Bronchial epithelial cell (primary cell): ENCODE measurements around the gene MYH7. TPM values are rescaled to one million over a fixed set of nuclear protein-coding genes. Genes with fewer than 3 reads are reported as not detected.

ENCODE experiments used
- DNase-seq: peaks from one replicate; pipeline ENCODE4 v3.0.0-alpha.2; 2010; ENCODE audit warnings: low read depth
- FAIRE-seq: peaks from 2 replicates; lab custom pipeline; 2011; peaks lifted over from hg19 to GRCh38; lab: Jason Lieb, UNC
- H3K27me3 ChIP-seq: 2 replicates; pipeline ENCODE4 v1.5.1; 2011; ENCODE audit warnings: low read length; ENCODE audit not compliant: control insufficient read depth, insufficient read depth
- H3K36me3 ChIP-seq: 2 replicates; pipeline ENCODE4 v1.5.1; 2011; ENCODE audit warnings: low read length; ENCODE audit not compliant: control insufficient read depth, insufficient read depth
- H3K4me3 ChIP-seq: 2 replicates; pipeline ENCODE4 v1.5.1; 2011; ENCODE audit warnings: mild to moderate bottlenecking, low read depth, low read length, control low read depth
- total RNA-seq: library from RNA; depleted of rRNA; stranded (reverse); fragments of >200 nt; gene quantifications from 2 replicates; pipeline ENCODE4 v1.2.1, GENCODE V29; 2014
- TF ChIP-seq, protein P1 (sequence below): IDR thresholded peaks from 2 replicates; pipeline ENCODE4 v1.5.1; 2011; ENCODE audit warnings: mild to moderate bottlenecking, moderate library complexity, low read length, control low read depth, inconsistent platforms; ENCODE audit not compliant: insufficient read depth, severe bottlenecking

The MYH7 gene
- total RNA-seq, 1 donor from 2014 or later = not detected

GRCh38 chr14:23446291-23446851 is 10.9 kb upstream of the MYH7 start:
- FAIRE-seq (no peak), DNase-seq (no peak)
- TF ChIP-seq, protein P1, sequence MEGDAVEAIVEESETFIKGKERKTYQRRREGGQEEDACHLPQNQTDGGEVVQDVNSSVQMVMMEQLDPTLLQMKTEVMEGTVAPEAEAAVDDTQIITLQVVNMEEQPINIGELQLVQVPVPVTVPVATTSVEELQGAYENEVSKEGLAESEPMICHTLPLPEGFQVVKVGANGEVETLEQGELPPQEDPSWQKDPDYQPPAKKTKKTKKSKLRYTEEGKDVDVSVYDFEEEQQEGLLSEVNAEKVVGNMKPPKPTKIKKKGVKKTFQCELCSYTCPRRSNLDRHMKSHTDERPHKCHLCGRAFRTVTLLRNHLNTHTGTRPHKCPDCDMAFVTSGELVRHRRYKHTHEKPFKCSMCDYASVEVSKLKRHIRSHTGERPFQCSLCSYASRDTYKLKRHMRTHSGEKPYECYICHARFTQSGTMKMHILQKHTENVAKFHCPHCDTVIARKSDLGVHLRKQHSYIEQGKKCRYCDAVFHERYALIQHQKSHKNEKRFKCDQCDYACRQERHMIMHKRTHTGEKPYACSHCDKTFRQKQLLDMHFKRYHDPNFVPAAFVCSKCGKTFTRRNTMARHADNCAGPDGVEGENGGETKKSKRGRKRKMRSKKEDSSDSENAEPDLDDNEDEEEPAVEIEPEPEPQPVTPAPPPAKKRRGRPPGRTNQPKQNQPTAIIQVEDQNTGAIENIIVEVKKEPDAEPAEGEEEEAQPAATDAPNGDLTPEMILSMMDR = no peak
- peaks cover 2% of the 10 kb centered on the region for H3K27me3 ChIP-seq
- no peaks in the 10 kb centered on the region for H3K36me3 ChIP-seq
- H3K4me3 ChIP-seq = no peak overlapping the region

DNA sequence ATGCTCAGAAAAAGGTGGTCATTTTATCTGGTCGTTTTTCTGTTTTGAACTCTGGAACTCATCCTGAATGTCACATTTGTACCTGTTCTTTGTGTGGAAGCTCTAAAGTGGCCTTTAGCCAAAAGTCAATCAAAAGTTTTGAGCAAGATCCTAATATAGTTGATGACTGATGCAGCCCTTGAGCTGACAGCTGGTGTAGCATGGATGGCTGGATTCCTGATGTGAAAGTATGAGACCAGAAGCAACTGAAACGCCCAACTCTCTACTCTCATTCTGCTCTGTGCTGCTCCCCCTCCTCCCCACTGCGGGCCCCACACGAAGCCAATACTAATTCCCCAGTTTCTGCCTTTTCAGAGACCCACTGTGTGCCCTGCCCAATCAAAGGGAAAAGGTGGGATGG is 10.3 kb upstream of the MYH7 start:
- peaks cover 2% of the 10 kb centered on the region for H3K27me3 ChIP-seq
- TF ChIP-seq, protein P1 = no peak
- H3K36me3 ChIP-seq = no peaks in the 10 kb centered on the region
- DNase-seq = no peak
- FAIRE-seq = no peak
- no peak overlapping the region for H3K4me3 ChIP-seq

DNA sequence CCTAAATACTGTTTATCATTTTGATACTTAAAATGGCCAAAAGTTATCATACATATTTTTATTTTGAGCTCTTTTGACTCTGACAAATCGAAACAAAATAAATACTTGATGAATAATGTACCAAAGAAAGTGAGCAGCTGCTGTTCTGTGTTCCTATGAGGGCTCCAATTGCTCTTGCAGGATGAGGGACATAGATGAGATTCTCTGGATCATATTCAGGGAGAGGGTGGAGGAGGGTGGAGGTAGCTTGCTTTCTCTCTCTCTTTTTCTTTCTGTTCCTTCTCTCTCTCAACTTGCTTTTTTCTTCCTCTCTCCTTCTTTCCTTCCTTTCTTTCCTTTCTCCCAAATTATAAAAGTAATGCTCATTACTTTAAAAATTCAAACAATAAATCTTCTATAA is 8.9 kb upstream of the MYH7 start:
- DNase-seq (no peak), FAIRE-seq (no peak)
- Histone ChIP-seq H3K27me3 (peaks cover 2% of the 10 kb centered on the region), H3K36me3 (no peaks in the 10 kb centered on the region), H3K4me3 (no peak overlapping the region)
- TF ChIP-seq, protein P1 = no peak

GRCh38 chr14:23443881-23444280 is 8.4 kb upstream of the MYH7 start:
- Histone ChIP-seq H3K4me3 (no peak overlapping the region), H3K36me3 (no peaks in the 10 kb centered on the region), H3K27me3 (peaks cover 2% of the 10 kb centered on the region)
- TF ChIP-seq, protein P1 = no peak
- DNase-seq (no peak), FAIRE-seq (no peak)

GRCh38 chr14:23443411-23443812 is 8.0 kb upstream of the MYH7 start:
- DNase-seq = no peak
- TF ChIP-seq, protein P1 = no peak
- Histone ChIP-seq H3K27me3 (peaks cover 2% of the 10 kb centered on the region), H3K4me3 (no peak overlapping the region), H3K36me3 (no peaks in the 10 kb centered on the region)
- no peak for FAIRE-seq

GRCh38 chr14:23442721-23443356 is 7.4 kb upstream of the MYH7 start:
- TF ChIP-seq, protein P1 = no peak
- no peak for FAIRE-seq
- peaks cover 2% of the 10 kb centered on the region for H3K27me3 ChIP-seq

More at GRCh38 chr14:23442721-23443356, 7.4 kb upstream of the MYH7 start:
- Histone ChIP-seq H3K4me3 (no peak overlapping the region), H3K36me3 (no peaks in the 10 kb centered on the region)
- no peak for DNase-seq
